Stimulated activated CD4-positive, alpha-beta T cell treated with anti-CD3 and anti-CD28 coated beads, Interleukin-12 subunit alpha, Interleukin-12 subunit beta, amount 100 ng/mL, for 48 hours (primary cell): ENCODE data around the gene FRMD4B.
A peak's percentile ranks its signal among the peaks of the same experiment; 100 is the strongest.

Experiments used
- DNase-seq, 3 donors: peaks; one replicate each; pipeline ENCODE4 v3.0.0-alpha.2; 2020; ENCODE audit warnings: low read depth in 2 of 3, low spot score in 1 of 3

The FRMD4B gene

GRCh38 chr3:69385723-69386555 is at the start of gene FRMD4B:
Gene FRMD4B (minus strand): TSS chr3:69386088. CDS start chr3:69385989, 99 bp downstream.
- peak in 1 of 3 donors; percentile 37 for DNase-seq

- DNase-seq: no peak
Measured at GRCh38 chr3:69433969-69434325, 48.1 kb upstream of the FRMD4B start.

GRCh38 chr3:69433121-69433968 is 47.5 kb upstream of the FRMD4B start:
- no peak for DNase-seq

- no peak for DNase-seq
Measured at GRCh38 chr3:69428657-69429255, 42.9 kb upstream of the FRMD4B start.

- DNase-seq: no peak
Measured at GRCh38 chr3:69426967-69427304, 41.0 kb upstream of the FRMD4B start.

GRCh38 chr3:69426291-69426966 is 40.5 kb upstream of the FRMD4B start:
- no peak for DNase-seq

GRCh38 chr3:69425249-69425648 is 39.4 kb upstream of the FRMD4B start:
- no peak for DNase-seq

GRCh38 chr3:69423463-69424155 is 37.7 kb upstream of the FRMD4B start:
- no peak for DNase-seq

GRCh38 chr3:69422751-69423150 is 36.9 kb upstream of the FRMD4B start:
- no peak for DNase-seq

GRCh38 chr3:69420781-69421520 is 35.1 kb upstream of the FRMD4B start:
- no peak for DNase-seq

- no peak for DNase-seq
Measured at GRCh38 chr3:69419276-69419675, 33.4 kb upstream of the FRMD4B start.

- DNase-seq: no peak
Measured at GRCh38 chr3:69417541-69418078, 31.7 kb upstream of the FRMD4B start.

GRCh38 chr3:69413551-69414207 is 27.8 kb upstream of the FRMD4B start:
- DNase-seq: no peak

- no peak for DNase-seq
Measured at GRCh38 chr3:69411346-69411745, 25.5 kb upstream of the FRMD4B start.

- peak; percentile 52 to 81 (median 60) for DNase-seq
Measured at GRCh38 chr3:69410301-69410700, 24.4 kb upstream of the FRMD4B start.

GRCh38 chr3:69409831-69410230 is 23.9 kb upstream of the FRMD4B start:
- DNase-seq: no peak

- no peak for DNase-seq
Measured at GRCh38 chr3:69409011-69409410, 23.1 kb upstream of the FRMD4B start.

- no peak for DNase-seq
Measured at GRCh38 chr3:69408542-69408941, 22.7 kb upstream of the FRMD4B start.

- DNase-seq: no peak
Measured at GRCh38 chr3:69407908-69408307, 22.0 kb upstream of the FRMD4B start.
